Activated CD4-positive, alpha-beta T cell treated with anti-CD3 and anti-CD28 coated beads, Interleukin-2, amount 50 U/mL, for 1 hour (primary cell): ENCODE measurements around the gene DDIT4.

Experiments used
- DNase-seq: peaks from one replicate; pipeline ENCODE4 v3.0.0-alpha.2; 2020

The DDIT4 gene

GRCh38 chr10:72318418-72319262 lies 44.9 kb downstream of the DDIT4 start:
- DNase-seq, result no peak

DNA sequence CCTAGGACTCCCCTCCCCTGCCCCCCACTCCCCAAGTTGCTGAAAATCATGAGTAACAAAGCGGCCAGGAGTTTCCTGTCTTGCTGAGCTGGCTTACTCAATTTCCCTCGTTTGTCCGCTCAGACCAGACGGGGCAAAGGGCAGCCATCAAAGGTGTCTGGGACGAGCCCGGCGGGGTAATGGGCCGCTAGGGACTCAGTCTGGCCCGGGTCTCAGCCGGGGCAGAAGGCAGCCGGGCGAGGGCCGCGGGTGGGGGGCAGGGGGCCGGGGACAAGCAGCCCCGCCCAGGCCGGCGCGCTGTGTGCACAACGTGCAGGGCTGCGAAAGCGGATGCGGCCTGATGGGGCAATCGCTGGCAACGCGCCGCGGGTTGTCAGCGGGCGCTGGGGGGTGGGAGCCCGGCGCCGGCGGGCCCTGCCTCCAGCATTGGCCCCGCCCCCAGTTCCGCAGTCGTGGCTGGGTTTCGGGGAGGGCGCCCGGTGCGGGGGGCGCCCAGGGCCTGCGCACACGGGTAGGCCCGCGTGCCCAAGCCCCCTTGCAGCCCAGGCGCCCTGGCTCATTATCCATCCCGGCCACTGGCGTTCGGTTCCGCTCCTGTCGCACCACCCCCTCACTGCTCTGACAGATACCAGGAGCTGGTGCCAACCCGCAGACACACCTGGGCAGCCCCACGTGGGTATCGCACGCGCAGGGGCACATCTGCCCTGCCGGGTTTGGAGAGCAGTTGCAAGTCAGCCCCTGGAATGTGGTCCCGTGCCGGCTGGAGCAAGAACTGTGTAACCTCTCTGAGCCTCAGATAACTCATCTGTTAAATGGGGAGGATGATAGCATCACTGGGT lies 45.9 kb downstream of the DDIT4 start:
- DNase-seq, result peak; percentile 82

DNA sequence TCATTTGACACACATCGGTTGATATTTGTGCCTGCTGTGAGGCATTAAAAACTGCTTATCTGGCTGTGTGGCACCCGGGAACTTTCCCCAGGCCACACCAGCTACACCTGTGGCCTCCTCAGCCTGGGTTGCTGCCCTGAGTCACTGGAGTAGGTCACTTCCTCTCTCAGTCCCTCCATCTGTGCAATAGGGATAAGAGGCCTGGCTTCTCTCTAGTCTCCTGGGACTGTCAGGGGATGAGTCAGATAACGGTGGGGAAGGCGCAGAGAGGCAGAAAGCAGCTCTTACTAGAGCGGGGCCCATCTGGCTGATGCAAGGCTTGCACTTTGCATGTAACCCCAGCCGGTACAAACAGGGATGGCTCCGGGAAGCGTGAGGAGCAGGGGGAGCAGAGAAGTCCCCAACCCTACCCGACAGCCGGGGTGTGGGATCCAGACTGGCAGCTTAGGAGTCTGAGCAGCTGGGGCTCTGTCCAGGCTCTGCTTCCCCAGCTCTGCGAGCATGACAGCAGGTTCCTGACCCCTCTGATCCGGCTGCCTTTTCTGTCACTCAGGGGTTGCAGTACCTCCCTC lies 47.0 kb downstream of the DDIT4 start:
- DNase-seq, result peak; percentile 47

DNA sequence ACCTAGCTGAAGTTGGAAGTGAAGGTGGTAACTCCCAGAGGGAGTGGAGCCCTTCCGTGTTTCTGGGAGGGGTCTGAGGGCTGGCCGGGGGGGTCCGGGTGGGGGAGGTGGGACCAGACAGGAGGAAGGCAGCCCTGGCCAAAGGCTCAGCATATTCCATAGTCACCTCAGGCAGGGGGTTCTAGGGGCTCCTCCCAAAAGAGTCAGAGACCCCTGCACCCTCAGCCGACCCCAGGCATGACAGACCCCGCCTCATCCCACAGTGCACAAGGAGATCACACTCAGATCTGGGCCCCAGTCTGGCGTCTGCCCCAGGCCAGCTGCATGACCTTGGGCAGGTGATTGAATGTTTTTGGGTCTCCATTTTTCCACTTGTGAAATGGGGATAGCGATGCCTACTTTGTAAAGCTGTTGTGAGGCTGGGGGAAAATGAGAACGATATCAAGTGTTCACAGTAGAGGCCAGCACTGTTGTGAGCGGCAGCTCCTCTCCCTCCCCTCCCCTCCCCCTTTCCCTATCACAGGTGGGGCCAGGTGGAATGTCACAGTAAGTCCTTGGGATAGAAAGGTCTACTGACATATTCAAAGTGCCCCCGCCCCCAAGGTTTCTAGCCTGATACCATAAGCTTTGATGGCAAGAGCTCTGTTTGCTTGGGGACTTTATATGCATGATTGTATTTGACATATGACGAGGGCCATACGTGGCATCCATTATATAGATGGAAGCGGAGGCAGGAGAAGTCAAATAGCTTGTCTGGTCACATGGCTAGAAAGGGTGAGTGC lies 47.7 kb downstream of the DDIT4 start:
- DNase-seq, result no peak

- DNase-seq, result no peak
Observed at GRCh38 chr10:72322030-72322279, 48.2 kb downstream of the DDIT4 start.

DNA sequence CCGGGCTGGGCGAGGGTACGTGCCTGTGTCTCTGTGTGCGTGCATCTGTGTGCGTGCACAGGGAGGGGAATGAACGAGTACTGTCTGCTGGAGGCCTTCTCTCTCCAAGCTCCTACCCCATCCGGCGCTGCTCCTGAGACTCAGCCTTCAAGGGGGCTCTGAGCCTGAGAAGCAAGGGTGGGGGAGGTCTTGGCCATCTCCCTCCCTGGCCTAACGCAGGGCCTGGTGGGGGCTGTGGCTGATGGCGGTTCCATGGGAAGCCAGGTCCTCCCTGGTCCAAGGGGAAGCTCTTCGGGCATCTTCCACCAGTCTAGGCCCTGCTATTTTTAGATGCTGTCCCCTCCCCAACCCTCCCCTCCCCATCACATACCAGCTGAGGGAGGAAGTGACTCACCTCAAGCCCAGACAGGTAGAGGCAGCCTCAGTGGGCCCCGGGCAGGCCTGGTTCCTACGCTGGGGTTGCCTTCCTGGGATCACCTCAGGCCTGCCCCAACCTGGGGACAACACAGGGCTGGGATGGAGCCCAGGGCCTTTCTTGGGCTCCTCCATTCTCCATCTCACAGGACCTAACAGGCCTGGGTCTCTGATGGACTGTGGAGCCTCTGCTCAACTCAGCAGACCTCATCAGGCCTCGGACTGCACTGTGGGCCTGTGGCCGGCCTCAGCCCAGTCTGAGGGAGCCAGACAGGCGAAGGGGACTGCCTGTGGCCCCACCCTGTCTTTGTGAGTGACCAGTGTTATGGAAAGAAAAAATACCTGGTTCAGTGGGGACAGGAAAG lies 48.7 kb downstream of the DDIT4 start:
- peak; percentile 62 for DNase-seq

DNA sequence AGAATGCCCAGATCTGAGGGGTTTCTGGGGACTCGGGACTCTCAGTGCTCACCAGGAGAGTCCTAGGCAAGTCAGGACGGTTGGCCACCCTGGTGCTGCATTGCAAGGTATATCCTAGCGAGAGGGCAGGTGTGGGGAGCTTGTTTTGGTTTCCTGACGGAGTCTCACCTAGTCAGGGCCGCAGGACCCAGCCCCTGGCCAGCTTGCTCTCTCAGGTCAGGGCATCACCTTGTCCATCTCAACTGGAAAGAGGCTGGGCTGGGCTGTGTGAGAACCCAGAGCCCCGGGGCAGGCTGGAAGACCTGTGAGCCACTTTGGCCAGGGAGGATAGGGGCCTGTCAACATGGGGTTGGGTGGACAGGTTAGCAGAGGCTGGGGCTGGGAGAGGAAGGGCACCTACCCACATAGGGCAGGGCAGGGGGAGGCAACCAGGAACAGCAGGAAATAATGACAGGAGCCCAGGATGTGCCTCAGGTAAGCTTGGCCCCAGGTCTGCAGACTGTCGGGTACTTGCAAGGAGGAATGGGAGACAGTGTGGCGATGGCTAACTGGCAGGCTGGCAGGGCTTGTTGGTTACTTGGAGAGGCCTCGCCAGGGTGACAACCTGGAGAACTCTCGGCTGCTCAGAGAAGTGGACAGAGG lies 49.5 kb downstream of the DDIT4 start:
- no peak for DNase-seq

- DNase-seq, result no peak
Observed at GRCh38 chr10:72323771-72324191, 50.1 kb downstream of the DDIT4 start.
